HG03097 (cell line): ENCODE results near the gene LCN6.

ENCODE experiments used
- ATAC-seq: cut with Tn5 transposase; IDR thresholded peaks from one replicate; pipeline ENCODE4 v1.9.1; 2021; ENCODE audit not compliant: unreplicated experiment, low FRiP score

The LCN6 gene

GRCh38 chr9:136746155-136746490 lies 2.2 kb downstream of the LCN6 start:
- no peak for ATAC-seq

GRCh38 chr9:136745389-136746154 lies 2.8 kb downstream of the LCN6 start:
- no peak for ATAC-seq

- ATAC-seq = no peak
These were observed 3.6 kb downstream of the LCN6 start for GRCh38 chr9:136744773-136745172.

- ATAC-seq = no peak
These were observed 4.6 kb downstream of the LCN6 start for GRCh38 chr9:136743639-136744211.

- no peak for ATAC-seq
These were observed 5.5 kb downstream of the LCN6 start, which contains the start of gene LCN10 for GRCh38 chr9:136742591-136743391. Gene LCN10, minus strand, starts transcription at chr9:136742940. Its CDS starts 37 bp downstream, at chr9:136742903.

- ATAC-seq = no peak
These were observed 6.3 kb downstream of the LCN6 start for GRCh38 chr9:136741883-136742571.

- ATAC-seq = no peak
These were observed 7.1 kb downstream of the LCN6 start for GRCh38 chr9:136740971-136741882.

- ATAC-seq = no peak
These were observed 7.8 kb downstream of the LCN6 start for GRCh38 chr9:136740491-136740890.

- ATAC-seq = no peak
These were observed 8.3 kb downstream of the LCN6 start for GRCh38 chr9:136740069-136740468.

GRCh38 chr9:136739509-136739908 lies 8.8 kb downstream of the LCN6 start:
- no peak for ATAC-seq

GRCh38 chr9:136738960-136739359 lies 9.4 kb downstream of the LCN6 start:
- no peak for ATAC-seq

GRCh38 chr9:136735812-136736480 lies 12.4 kb downstream of the LCN6 start:
- ATAC-seq = no peak

- ATAC-seq = no peak
These were observed 13.4 kb downstream of the LCN6 start for GRCh38 chr9:136734837-136735496.

GRCh38 chr9:136733611-136734010 lies 14.7 kb downstream of the LCN6 start:
- no peak for ATAC-seq

- no peak for ATAC-seq
These were observed 15.7 kb downstream of the LCN6 start for GRCh38 chr9:136732444-136733178.

GRCh38 chr9:136729926-136730325 lies 18.4 kb downstream of the LCN6 start:
- ATAC-seq = no peak

- ATAC-seq = no peak
These were observed 19.2 kb downstream of the LCN6 start for GRCh38 chr9:136729144-136729543.

GRCh38 chr9:136728548-136729123 lies 19.7 kb downstream of the LCN6 start:
- peak; percentile 23 for ATAC-seq
